LoVo (cell line): Measurements from ENCODE around the gene ZBTB20.

Source experiments
- DNase-seq: peaks from one replicate; pipeline ENCODE4 v3.0.0-alpha.2; 2016; ENCODE audit warnings: low spot score

The ZBTB20 gene

DNA sequence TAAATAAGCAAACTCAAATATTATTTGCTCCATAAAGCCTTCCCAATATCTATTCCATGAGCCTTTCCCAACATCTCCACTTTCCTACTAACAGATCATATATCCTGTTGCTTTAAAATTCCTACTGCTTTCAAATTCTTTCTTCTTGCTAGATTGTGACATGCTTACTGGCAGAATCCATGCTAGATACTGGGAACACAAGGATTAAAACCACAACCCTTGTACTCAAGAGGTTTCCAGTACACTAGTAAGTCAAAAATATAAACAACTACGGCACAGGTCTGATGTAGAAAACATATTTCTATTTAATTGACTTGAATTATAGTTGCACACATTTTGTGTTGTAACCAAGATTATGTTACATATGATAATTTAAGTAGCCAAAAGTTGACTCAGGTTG lies 275.0 kb downstream of the ZBTB20 start:
- DNase-seq = no peak

- DNase-seq = no peak
These were observed 279.1 kb downstream of the ZBTB20 start for GRCh38 chr3:114867835-114868503.

- no peak for DNase-seq
These were observed 279.7 kb downstream of the ZBTB20 start for GRCh38 chr3:114867359-114867758.

DNA sequence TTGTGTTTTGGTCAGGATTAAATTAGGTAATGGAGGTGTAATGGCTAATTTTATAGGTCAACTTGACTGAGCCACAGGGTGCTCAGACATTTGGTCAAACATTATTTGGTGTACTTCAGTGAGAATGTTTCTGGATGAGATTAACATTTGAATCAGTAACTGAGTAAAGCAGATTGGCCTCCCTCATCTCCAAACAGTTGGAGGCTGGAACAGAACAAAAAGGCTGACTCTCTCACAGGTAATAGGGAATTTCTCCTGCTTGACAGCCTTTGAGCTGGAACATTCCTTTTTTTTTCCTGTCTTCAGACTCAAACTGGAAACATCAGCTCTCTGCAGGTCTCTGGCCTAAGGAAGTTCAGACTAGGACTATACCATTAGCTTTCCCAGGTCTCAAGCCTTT lies 280.7 kb downstream of the ZBTB20 start:
- DNase-seq = no peak

- DNase-seq = no peak
These were observed 282.1 kb downstream of the ZBTB20 start for GRCh38 chr3:114864970-114865369.

DNA sequence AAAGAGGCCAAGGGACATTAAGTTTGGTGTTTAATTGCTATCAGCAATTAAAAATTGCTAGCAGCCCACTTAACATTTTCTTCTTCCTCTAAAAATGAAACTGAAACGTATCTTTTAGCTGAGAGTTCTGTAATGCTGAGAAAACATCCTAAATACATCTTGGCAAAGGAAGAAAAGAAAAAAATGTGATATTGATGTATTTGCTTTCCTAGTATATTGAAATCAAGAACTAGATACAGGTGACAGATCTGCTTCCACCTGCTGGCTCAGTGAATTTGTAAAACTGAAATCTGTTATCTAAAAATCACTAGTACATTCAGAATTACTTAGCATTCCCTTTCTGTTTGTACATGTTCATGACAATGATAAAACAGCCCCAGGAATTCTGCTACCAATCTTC lies 283.2 kb downstream of the ZBTB20 start:
- no peak for DNase-seq

- no peak for DNase-seq
These were observed 285.4 kb downstream of the ZBTB20 start for GRCh38 chr3:114861666-114862065.

DNA sequence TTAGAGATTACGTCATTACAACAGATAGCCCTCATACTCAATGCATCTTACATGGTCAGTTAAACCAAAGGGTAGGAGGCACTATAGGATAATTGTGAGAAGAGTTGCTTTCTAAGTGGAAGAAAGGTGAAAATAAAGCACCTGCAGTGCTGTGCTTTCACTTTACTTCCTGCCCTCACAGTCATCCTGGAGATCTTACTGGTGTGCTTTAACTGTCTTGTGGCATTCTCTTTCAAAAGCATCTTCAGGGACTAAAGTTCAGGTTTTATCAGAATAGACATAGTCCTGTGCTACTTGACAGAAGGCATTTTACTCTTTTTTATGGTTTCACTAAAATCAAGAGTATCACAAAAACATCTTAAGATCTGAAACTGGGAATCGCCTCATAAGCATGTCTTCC lies 286.6 kb downstream of the ZBTB20 start:
- no peak for DNase-seq

DNA sequence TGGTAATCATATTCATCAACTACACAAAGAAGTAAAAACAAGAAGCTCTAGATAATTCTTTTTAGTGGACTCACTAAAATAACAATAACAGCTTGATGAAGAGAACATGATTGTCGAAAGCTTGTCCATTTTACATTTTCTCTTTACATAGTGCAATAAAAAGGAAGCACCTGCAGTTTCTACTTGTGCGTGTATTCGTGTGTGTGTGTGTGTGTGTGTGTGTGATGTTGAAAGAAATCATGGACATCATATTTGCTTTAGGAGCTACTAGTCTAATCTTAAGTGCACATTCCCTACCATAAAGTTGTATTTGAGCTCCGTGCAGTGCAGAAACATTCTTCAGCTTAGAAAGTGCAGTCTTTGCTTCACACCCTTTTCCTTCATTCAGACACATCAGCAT lies 288.8 kb downstream of the ZBTB20 start:
- DNase-seq = no peak

GRCh38 chr3:114857299-114857701 lies 289.8 kb downstream of the ZBTB20 start:
- DNase-seq = no peak

- no peak for DNase-seq
These were observed 290.3 kb downstream of the ZBTB20 start for GRCh38 chr3:114856835-114857234.

DNA sequence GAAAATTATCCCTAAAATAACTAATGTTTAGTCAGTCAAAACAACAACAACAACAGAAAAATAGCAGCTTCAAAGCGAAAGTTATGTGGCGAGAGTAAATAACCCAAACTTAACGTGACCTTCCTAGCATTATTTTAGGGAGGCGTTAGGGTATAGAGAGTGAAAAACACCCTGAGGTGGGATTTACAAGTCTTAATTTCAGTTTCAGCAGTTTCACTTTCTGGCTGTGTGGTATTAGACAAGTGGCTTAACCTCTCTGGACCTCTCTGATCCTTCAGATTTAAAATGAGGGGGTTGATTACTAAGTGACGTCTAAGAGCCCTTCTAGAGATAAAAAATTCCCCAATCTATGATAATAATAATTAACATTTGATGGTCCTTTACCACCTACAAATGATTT lies 291.2 kb downstream of the ZBTB20 start:
- DNase-seq = no peak

DNA sequence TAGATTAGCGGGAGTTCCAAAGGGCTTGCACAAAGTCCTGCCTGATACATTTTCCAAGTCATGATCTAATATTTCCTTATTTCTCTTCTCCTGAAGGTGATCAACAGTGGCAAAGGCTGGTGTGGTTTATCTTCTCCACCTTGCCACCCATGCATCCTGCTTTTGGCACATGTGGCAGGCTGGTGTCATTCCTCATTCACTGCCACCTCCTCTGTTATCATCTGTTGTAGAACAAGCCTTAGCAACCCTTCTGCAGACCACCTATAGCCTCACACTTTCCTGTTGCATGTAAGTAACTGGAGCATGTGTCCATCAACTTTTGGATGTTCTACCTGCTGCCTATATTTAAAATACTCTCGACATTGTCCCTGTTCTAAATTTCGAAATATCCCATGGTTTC lies 294.1 kb downstream of the ZBTB20 start:
- DNase-seq = no peak

- DNase-seq = no peak
These were observed 296.2 kb downstream of the ZBTB20 start for GRCh38 chr3:114850898-114851297.

DNA sequence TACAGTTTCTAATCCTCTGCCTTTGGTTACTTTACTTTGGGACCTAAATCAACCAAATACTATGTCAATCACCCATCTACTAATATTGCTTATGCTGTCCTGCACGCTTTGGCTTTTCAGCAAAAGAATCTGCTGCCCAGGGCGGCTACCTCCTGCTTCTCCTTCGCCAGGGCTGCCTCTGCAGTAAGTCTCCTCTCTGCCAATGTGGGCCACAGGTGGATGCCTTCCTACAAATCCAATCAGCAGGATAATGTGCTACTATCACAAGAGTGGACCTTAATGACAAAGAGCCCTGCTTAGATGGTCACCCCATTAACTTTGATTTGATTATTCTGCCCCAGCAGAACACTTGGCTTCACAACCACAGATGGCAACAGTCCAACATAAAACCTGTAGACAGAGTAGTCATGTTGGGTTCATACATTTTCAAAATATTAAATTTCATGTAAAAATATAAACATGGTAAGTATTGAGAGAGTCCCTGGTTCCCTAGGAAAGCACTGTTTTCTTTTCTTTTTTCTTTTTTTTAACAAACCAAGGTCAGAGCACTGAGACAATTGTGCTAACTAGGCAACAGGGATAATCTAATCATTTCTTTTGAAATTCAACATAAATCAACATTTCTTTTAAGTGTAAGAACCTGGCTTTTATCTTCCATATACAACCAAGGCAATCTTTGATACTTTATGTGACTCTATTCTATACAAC lies 298.3 kb downstream of the ZBTB20 start:
- DNase-seq = no peak

DNA sequence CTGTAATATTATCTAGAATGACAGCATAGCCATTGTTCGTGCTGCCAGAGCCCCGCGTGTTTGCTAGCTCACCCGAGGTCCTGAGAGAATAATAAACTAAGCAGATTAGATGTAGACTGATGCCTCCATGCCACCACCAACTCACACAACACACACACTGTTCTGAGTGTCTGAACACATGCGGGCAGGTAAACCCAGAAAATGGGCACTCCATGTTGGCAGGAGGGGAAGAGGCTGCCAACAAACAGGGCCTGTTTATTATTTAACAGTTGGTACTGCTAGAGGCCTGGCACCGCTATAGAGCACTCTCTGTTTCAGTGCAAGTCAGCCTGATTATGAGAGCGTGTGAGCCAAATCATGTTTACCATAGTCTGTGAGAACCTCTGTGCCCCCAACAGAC lies 299.0 kb downstream of the ZBTB20 start:
- no peak for DNase-seq

DNA sequence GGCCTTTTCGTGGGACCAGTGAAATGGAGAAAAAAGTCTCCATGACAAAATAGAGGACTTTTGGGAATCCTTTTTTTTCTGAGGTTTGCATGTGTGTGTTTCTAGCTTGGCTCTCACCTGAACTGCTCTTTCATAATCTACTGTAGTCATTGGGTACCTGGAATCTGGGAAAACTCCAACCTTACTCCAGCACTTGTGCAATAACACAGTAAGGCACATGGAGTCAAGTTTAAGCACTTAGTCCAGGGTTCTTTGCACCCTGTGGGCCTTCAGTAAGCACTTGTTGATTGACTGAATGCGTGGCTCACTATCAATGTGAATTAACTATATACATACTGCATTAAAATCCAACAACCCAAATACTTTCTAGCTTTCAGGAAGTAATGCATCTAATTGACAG lies 299.5 kb downstream of the ZBTB20 start:
- no peak for DNase-seq

DNA sequence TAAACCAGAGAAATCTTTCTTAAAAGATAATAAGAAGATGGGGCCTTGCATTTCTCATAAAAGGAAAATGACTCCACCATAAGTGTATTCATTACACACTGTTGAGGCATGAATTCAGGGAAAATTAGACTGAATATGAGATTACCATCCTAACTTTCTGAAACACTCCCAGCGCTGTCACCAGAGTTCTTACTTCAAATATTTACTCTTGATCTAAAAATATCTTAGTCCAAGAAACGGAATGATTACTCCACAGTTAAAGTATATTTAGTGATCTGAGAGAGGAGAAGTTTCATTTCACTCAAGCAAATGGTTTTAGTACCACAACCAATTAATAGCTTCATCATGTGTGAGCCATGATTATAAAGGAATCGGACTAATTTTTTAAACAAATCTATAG lies 300.3 kb downstream of the ZBTB20 start:
- no peak for DNase-seq

DNA sequence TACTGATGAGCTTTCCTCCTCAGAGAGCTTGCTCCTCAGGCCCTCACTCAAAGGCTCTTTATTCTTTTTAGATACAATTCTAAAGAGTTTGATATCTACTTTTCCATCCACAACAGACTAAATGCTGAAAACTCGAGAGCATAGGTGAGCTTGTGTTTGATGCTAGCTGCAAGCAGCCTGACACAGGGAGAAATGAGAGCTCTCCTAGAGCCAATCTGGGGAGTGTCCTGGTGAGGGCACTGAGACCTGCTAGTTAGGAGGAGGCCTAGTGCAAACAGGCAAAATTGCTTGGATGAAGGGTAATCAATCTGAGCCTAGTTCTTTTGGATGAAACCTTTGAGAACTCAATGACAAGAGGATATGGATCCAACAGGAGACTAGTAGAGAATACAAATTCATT lies 300.8 kb downstream of the ZBTB20 start:
- DNase-seq = no peak

- no peak for DNase-seq
These were observed 305.6 kb downstream of the ZBTB20 start for GRCh38 chr3:114841515-114841914.

- no peak for DNase-seq
These were observed 307.6 kb downstream of the ZBTB20 start for GRCh38 chr3:114839476-114839875.

GRCh38 chr3:114838025-114838424 lies 309.1 kb downstream of the ZBTB20 start:
- no peak for DNase-seq

DNA sequence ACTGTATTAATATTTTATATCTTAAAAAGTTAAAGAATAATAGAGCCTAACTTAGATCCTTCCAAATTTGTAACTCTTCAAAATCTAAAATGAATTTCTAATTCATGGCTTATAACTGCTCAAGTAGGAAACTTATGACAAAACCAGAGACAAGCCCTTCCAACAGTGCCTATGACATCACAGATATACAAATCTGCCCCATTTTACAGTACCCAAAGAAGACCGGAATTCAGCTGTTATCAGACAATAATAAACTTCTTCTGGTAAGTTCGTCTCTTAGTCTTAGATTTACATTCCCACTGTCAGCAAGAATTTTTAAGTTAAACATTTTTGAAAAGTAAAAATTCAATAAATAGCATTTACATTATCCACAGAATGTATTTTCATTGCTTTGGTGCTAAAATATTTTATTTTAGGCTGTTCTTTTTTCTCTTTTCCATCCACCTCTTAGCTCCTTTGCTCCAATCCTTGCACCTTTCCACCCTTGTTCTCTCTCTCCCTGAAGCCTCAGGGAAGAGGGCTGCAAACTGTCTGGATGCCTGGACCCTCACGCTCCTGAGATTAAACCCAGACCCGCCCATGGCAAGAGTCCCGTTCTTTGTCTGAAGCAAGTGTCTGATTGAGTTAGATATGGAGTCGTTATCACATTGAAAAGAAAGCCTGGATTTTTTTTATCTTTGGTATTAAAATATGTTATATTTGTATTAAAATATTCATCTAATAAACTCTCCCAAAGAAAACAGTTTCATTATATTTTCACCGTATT lies 312.7 kb downstream of the ZBTB20 start:
- DNase-seq = no peak
